Prostate gland (tissue), 2 donors: Measurements from ENCODE around the gene ELMO1. TPM values are rescaled to one million over a fixed set of nuclear protein-coding genes. Genes with fewer than 3 reads are reported as not detected.

Experiments used
- DNase-seq: peaks from one replicate; pipeline ENCODE4 v3.0.0-alpha.2; 2019; ENCODE audit warnings: low spot score
- H3K27ac ChIP-seq, 2 donors: fragments of 200-600 bp; sonication (generic); 2 replicates each; pipeline ENCODE4 v1.5.1; 2017 to 2019
- H3K27me3 ChIP-seq: fragments of 200-600 bp; sonication (generic); replicated peaks from 2 replicates; pipeline ENCODE4 v1.5.1; 2019; ENCODE audit not compliant: insufficient read depth
- H3K36me3 ChIP-seq, 2 donors: fragments of 200-600 bp; sonication (generic); 1 replicate in 1 of 2; 2 replicates in 1 of 2; pipeline versions ENCODE4 v1.5.1 to v1.8.1; 2017 to 2019
- H3K4me1 ChIP-seq: fragments of 200-600 bp; sonication (generic); replicated peaks from 2 replicates; pipeline ENCODE4 v1.5.1; 2019
- H3K4me3 ChIP-seq, 2 donors: fragments of 200-600 bp; sonication (generic); 2 replicates each; pipeline ENCODE4 v1.5.1; 2017 to 2019
- H3K9me3 ChIP-seq: fragments of 200-600 bp; sonication (generic); 2 replicates; pipeline ENCODE4 v1.5.1; 2017
- CTCF ChIP-seq, 4 experiments: fragments of 200-600 bp in 2 of 4; fragments of 450-650 bp in 2 of 4; sonication (generic) in 2 of 4; IDR thresholded peaks; 1 replicate in 3 of 4; 2 replicates in 1 of 4; pipeline ENCODE4 v1.5.1; 2016 to 2019; ENCODE audit warnings: antibody characterized with exemption in 4 of 4, mild to moderate bottlenecking in 2 of 4, moderate library complexity in 2 of 4
- POLR2A ChIP-seq: fragments of 450-650 bp; IDR thresholded peaks from one replicate; pipeline ENCODE4 v1.6.1; 2016; ENCODE audit warnings: antibody characterized with exemption, mild to moderate bottlenecking
- POLR2AphosphoS5 ChIP-seq: sonication (generic); formaldehyde crosslinking; IDR thresholded peaks from one replicate; pipeline ENCODE4 v1.6.1; 2017; ENCODE audit warnings: antibody characterized with exemption
- WGBS: methylation state at CpG from one replicate; pipeline ENCODE4 v1.1.5; 2018; 5-methylcytosine and 5-hydroxymethylcytosine counted together
- intact Hi-C: fragments of 100-400 bp; cut with DNase I; formaldehyde crosslinking; loops from one replicate; pipeline ENCODE4 v1.14.2; 2022
- total RNA-seq, 2 donors: library from RNA; depleted of rRNA; stranded (reverse); fragments of >200 nt; gene quantifications; one replicate each; pipeline ENCODE4 v1.1.0, GENCODE V29; 2016

Gene ELMO1
- total RNA-seq, 2 donors from 2014 or later = 6.7 to 19.3 TPM

- no peak for TF ChIP-seq CTCF (IDR thresholded peaks at IDR 0.05)
- no peak for TF ChIP-seq POLR2A
- no peak for TF ChIP-seq POLR2AphosphoS5
- intact Hi-C loops = no loop called here
These were observed 55.2 kb downstream of the ELMO1 start for GRCh38 chr7:37393476-37393875.

GRCh38 chr7:37392673-37393017 is 56.0 kb downstream of the ELMO1 start:
- H3K27ac ChIP-seq = no peak overlapping the region
- no peak overlapping the region for H3K4me3 ChIP-seq
- H3K9me3 ChIP-seq = no peaks in the 10 kb centered on the region
- 62% methylated on average over 1 of the region's 1 CpG for WGBS
- intact Hi-C loops = no loop called here
- no peak for DNase-seq
- H3K27me3 ChIP-seq = no peaks in the 10 kb centered on the region
- H3K4me1 ChIP-seq = no peaks in the 10 kb centered on the region
- TF ChIP-seq POLR2AphosphoS5 (no peak), POLR2A (no peak), CTCF (IDR thresholded peaks at IDR 0.05) (no peak)
- no peaks in the 10 kb centered on the region for H3K36me3 ChIP-seq

More at GRCh38 chr7:37393476-37393875, 55.2 kb downstream of the ELMO1 start:
- Histone ChIP-seq H3K27ac (no peak overlapping the region), H3K27me3 (no peaks in the 10 kb centered on the region), H3K36me3 (no peaks in the 10 kb centered on the region), H3K4me1 (no peaks in the 10 kb centered on the region), H3K9me3 (no peaks in the 10 kb centered on the region), H3K4me3 (no peak overlapping the region)
- no peak for DNase-seq
- WGBS = 90% methylated on average over 1 of the region's 1 CpG

GRCh38 chr7:37391791-37392672 is 56.6 kb downstream of the ELMO1 start:
- H3K9me3 ChIP-seq = no peaks in the 10 kb centered on the region
- intact Hi-C loops = no loop called here
- H3K4me1 ChIP-seq = no peaks in the 10 kb centered on the region
- DNase-seq = no peak
- no peak overlapping the region for H3K4me3 ChIP-seq
- no peaks in the 10 kb centered on the region for H3K27me3 ChIP-seq
- TF ChIP-seq CTCF (IDR thresholded peaks at IDR 0.05) (no peak), POLR2AphosphoS5 (no peak), POLR2A (no peak)
- 83% methylated on average over 10 of the region's 10 CpGs for WGBS
- H3K27ac ChIP-seq = no peak overlapping the region
- no peaks in the 10 kb centered on the region for H3K36me3 ChIP-seq

- no peak overlapping the region for H3K4me3 ChIP-seq
- H3K4me1 ChIP-seq = no peaks in the 10 kb centered on the region
- intact Hi-C loops = no loop called here
- DNase-seq = no peak
- H3K27me3 ChIP-seq = no peaks in the 10 kb centered on the region
- no peak for TF ChIP-seq POLR2AphosphoS5
- TF ChIP-seq CTCF (IDR thresholded peaks at IDR 0.05) = no peak
- no peak for TF ChIP-seq POLR2A
- 92% methylated on average over 8 of the region's 8 CpGs for WGBS
- H3K9me3 ChIP-seq = no peaks in the 10 kb centered on the region
- H3K27ac ChIP-seq = no peak overlapping the region
- H3K36me3 ChIP-seq = no peaks in the 10 kb centered on the region
These were observed 58.5 kb downstream of the ELMO1 start for GRCh38 chr7:37390114-37390513.

GRCh38 chr7:37388811-37389210 is 59.9 kb downstream of the ELMO1 start:
- Histone ChIP-seq H3K9me3 (no peaks in the 10 kb centered on the region), H3K27ac (no peak overlapping the region), H3K27me3 (no peaks in the 10 kb centered on the region), H3K36me3 (no peaks in the 10 kb centered on the region), H3K4me1 (no peaks in the 10 kb centered on the region), H3K4me3 (no peak overlapping the region)
- no peak for DNase-seq
- intact Hi-C loops = no loop called here
- 80% methylated on average over 4 of the region's 4 CpGs for WGBS
- TF ChIP-seq CTCF (IDR thresholded peaks at IDR 0.05) = no peak
- TF ChIP-seq POLR2AphosphoS5 = no peak
- no peak for TF ChIP-seq POLR2A
